G401.6 (cell line): ENCODE data around the gene ATOH7.
"Not testable (repeated sequence)": the region's sequence is repeated elsewhere in the genome, so short reads cannot be mapped to it uniquely, and the experiment has no call there.

Source experiments
- FAIRE-seq: peaks from 2 replicates; lab custom pipeline; 2012; peaks lifted over from hg19 to GRCh38; lab: Jason Lieb, UNC

ATOH7 gene

DNA sequence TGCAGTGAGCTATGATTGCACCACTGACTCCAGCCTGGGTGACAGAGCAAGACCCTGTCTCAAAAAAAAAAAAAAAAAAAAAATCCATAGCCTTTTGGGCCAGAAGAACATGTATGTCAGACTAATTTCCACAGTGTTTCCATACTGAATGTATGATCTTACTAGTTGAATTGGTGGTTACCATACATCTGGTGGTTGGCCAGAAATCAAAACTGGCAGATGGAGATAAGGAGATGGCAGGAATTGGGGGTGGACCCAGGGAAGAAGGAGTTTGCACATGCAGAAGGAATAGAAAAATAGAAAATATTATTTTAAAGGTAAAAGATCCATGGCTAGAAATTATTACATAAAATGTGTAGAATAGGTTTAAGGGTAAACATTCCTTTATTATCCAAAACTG lies 3.7 kb upstream of the ATOH7 start:
- no peak for FAIRE-seq

DNA sequence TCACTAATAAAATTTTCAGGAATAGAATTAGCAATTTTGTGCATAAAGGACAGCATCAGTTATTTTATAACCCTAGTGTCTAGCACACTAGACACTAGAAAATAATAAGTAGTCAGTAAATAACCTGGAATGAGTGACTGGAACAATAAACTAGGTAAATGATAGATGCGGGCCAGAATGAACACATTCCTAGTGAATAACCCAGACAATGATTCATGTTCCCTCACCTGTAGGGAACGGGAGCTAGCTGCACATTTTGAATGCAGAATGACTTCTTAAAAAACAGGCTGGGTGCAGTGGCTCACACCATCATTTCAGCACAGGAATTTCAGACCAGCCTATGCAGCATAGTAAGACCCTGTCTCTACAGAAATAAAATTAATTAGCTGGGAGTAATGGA lies 3.2 kb upstream of the ATOH7 start:
- no peak for FAIRE-seq

DNA sequence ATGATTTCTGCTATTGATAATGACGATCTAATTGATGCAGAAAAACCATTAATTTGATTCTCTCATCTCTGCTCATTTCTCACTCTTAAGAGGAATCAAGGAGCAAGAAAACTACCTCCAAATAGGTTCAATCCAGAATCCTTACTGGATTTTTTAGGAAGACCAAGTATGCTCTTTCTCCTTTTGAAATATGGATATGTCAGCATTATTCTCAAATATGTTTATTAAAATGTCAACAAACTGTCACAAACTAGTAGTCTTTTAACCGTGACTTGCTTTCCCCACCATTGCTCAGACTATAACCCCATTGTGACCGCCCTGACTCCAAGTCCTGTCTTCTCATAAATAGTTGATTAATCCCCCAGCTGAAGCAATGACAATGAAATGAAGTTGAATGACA lies 1.1 kb upstream of the ATOH7 start:
- no peak for FAIRE-seq

DNA sequence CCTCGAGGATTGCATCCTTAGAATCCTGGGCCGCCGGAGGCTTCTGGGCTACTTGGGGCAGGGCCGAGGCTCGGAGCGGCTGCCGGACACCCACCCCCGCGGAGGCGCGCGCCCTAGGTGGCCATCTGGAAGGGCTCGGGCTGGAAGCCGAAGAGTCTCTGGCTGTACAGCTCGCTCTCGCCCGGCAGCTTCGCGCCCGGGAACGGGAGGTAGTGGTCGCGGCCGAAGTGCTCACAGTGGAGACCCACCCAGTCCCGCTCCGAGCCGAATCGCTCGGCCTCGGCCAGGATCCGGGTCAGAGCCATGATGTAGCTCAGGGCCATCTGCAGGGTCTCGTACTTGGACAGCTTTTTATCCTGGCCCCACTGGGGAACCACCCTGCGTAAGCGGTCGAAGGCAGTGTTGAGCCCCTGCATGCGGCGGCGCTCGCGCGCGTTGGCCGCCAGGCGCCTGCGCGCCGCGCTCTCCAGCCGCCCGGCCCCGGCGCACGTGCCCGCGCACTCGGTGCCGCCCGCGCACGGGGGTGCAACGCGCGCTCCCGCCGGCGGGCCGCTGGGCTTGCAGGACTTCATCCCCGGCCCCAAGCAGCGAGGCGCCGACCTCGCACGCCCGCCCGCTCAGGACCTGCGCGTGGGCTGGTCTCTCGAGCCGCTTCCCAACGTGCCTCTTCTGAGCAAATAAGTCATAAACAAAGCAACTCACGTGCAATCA lies 652 bp downstream of the ATOH7 start:
- no peak for FAIRE-seq

DNA sequence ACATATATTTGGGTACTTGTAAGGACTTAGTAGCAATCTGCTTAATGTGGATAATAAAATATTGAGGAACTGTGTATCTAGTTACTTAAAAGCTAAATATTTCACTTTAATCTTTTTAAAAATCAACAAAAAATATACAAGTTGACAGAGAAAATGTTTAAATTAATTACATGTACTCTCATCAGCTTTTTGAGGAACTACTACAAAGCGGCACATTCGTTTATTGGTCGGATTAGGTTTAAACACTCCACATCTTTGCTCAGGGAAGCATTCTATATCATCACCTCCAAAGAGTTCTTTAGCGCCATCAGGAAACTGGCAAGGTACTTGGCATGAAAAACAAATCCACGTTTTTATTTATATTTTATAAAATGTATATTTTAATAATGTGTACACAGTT lies 1.6 kb downstream of the ATOH7 start:
- no peak for FAIRE-seq

DNA sequence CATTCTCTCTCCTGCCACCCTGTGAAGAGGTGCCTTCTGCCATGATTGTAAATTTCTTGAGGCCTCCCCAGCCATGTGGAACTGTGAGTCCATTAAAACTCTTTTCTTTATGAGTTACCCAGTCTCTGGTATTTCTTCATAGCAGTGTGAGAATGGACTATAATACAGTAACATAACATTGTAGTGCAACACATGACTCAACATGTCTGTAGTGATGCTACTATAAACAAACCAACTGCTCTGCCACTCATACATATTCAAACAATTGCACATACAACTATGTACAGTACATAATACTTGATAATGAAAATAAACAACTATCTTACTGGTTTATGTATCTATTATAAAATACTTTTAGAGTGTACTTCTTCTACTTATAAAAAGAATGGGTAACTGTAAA lies 7.1 kb downstream of the ATOH7 start:
- FAIRE-seq: no peak

DNA sequence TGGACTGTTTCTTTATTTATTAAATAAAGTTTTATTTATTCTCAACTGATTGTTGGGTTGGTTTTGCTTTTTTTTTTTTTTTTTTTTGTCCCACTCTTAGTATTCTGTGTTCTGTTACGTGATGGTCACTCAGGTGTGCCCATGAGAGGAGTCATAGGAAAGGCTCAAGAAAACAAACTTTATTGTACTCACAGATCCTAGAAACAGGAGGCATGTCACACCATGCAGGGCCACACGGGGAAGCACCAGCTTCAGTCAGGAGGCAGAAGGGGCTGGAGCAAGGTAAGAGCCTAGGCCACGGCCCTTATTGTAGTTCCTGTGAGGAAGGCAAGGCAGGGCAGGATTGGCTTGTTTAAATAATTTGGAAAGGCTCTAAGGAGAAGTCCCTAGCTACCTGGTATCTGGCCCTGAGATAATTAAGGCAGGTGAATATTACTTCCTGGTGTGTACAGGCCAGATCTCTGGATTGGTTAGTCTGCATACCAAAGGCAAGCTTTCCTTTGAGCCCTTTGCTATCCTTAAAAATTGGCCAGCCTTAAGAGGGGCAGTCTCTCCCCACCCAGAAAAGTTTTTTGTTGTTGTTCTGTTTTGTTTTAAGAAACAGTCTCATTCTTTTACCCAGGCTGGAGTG lies 8.3 kb downstream of the ATOH7 start:
- FAIRE-seq: no peak

DNA sequence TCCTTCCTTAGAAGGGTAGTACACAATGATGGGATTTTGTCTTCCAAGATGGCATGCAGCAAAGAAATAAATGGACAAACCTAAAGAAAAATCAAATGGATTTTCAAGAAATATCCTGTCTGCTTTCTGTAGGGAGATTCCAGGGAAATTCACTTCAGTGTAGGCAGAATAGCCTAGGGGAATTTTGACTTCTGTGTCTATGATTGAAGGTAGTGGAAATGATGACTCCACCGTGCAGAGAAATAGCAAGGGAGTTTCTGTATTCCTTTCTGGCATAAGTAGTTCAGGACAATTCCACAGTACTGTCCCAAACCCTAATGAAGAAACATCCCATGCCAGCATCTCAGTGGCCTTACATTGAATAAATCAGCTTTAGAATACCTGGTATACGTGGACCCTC lies 9.5 kb downstream of the ATOH7 start:
- no peak for FAIRE-seq

DNA sequence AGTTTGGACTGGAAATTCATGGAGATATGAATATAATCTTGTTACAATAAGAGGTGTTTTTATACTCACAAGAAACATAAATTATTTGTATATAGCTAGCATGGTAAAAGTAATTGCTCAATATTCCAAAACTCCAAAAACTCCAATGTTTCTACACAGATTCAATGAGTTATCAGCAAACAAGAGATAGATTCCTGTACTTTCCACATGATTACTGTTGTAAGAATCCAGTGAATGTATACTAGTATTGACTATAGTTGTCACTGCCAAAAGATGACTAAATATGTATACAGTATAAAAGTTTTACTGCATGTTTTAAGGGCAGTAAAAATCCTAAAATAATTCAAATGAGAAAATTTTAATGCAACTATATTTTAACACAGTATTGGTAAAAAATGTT lies 10.7 kb downstream of the ATOH7 start:
- FAIRE-seq: peak; percentile 19

DNA sequence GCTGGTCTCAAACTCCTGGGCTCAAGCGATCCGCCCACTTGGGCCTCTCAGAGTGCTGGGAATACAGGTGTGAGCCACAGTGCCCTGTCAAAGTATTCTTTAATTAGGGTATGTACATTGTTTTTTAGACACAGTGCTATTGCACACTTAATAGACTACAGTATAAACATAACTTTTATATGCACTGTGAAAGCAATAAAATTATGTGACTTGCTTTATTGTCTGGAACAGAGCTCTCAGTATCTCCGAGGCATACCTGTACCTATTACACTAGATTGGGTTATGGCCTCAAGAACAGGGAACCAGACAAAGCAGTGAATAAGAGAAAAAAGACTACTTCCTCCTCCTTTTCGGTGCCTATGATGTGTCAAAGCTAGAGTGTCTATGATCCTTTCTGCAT lies 13.1 kb downstream of the ATOH7 start:
- no peak for FAIRE-seq

DNA sequence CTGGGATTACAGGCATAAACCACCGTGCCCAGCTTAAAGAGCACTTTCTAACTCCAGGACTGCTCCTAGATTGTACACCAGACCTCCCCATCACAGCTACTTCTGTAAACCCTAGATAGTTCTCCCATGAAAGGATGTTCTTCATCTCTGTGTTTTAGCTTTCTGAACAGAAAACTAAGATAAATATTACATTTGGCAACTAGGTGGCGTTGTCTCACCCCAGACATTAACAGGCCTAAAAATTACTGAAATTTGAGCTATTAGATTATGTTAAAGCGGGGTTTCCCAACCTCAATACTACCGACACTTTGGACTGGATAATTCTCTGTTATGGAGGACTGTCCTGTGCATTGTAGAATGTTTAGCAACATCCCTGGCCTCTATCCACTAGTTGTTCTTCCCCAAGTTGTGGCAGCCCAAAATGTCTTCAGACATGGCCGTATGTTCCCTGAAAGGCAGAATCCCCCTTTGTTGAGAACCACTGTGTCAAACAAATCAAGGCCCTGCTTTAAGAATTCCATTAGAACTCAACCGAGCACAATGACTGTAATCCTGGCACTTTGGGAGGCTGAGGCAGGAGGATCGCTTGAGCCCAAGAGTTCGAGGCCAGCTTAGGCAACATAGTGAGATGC lies 19.1 kb downstream of the ATOH7 start:
- peak; percentile 94 for FAIRE-seq

DNA sequence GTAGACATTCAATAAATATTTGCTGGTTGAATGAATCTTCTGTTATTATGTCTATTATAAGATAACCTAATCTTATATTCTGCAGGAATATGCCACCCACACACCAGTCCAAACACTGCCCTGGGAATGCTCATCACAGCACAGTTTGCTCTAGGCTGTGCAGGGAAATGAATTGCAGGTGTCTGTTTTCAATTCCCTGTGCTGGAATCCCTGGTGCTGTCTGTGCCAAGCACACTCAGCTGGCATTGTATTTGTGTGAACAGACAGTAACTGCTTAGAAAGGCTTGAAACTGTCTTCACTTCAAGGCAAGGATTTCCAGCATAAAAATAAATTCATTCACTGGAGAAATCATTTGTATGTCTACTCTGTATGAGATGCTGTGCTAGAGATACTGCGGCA lies 20.2 kb downstream of the ATOH7 start:
- no peak for FAIRE-seq

DNA sequence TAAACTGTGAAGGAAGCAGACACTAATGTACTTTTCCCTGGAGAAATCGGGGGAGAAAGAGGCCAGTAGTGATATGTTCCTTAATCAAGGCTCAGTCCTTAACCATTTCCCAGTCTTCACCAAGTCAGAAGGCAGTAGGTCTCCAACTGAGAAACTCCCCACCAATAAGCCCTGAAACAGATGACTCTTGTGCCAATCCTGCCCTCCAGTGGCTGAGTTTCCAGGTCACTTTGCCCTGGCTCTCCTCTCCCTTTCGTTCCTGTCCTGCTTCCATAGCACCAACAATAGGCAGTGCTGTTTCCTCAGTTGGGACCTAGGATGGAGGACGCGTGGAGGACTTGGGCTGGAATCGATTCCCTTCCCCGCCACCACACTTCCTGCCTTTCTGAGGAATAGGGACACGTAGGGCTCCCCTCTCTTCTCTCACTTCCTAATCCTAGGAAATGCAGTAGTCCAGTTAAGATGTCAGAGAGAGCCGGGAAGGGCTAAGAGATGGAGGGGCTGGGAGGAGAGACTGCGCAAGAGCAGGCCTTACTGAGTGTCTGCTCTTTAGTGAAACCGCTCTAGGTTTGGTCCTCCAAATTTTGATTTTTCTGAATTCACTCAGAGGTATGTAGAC lies 23.4 kb downstream of the ATOH7 start:
- peak; percentile 94 for FAIRE-seq

DNA sequence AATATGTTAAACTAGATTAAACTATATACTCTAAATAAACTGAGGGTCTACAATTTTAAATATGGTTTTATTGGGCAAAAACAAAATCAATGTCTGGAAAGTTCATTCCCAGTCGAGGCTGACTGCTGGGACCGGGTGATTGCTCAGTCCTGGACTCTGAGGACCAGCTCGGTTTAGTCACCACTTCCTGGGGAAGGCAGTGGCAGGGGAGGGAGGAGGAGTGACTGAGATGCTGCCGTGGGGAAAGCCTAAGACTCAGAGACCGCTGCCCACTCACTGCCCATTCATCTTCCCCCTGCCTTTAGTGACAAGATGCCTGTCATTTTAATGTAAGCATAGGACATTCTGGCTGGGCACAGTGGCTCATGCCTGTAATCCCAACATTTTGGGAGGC lies 29.0 kb downstream of the ATOH7 start:
- FAIRE-seq: no peak

DNA sequence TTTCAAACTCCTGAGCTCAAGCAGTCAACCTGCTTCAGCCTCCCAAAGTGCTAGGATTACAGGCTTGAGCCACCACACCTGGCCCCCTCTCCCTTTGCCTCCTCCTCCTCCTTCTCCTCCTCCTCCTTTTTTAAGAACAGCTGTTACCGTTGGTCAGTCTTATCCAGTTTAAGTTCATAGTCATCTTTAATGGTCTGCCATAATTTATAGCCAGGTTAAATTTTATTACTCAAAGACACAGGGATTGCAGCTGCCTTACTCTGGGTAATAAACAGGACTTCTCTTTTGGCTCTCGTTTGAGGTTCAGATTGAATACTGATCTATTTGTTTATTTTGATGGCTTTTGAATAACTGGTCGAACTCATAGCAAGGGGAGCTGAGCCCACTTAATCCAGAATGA lies 35.2 kb downstream of the ATOH7 start:
- FAIRE-seq: no peak

DNA sequence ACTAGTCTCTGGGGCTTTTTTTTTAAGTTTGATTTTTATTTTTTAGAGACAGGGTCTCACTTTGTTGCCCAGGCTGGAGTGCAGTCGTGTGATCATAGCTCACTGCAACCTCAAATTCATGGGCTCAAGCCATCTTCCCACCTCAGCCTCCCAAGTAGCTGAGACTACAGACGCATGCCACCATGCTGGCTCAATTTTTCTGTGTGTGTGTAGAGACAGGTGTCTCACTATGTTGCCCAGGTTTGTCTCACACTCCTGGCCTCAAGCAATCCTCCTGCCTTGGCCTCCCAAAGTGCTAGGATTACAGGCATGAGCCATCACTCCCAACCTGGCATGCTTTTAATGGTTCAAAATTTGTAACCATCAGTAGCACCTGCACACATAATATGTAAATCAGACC lies 36.1 kb downstream of the ATOH7 start:
- FAIRE-seq: not testable (repeated sequence)

DNA sequence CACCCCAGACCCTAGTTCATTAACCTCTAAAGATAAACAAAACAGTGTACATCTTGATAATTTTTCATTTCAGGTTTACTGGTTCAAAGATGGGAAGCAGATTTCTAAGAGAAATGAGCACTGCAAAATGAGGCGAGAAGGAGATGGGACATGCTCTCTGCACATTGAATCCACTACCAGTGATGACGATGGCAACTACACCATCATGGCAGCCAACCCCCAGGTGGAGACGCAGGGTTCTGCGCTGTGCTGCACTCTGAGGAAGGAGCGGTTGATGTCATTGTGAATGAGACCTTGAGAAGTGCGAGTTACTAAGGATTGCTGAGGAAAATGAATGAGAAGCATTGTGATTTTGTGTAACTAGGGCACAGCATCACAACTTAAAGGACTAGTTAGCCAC lies 37.6 kb downstream of the ATOH7 start:
- no peak for FAIRE-seq

DNA sequence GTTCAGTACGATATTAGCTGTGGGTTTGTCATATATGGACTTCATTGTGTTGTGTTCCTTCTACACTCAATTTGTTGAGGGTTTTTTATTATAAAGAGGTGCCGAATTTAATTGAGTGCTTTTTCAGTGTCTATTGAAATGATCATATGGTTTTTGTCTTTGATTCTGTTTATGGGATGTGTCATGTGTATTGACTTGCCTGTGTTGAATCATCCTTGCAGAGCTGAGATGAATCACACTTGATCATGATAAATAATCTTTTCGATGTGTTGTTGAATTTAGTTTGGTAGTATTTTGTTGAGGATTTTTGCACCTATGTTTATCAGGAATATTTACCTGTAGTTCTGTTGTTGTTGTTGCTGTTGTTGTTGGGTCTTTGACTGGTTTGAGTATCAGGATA lies 39.8 kb downstream of the ATOH7 start:
- no peak for FAIRE-seq

DNA sequence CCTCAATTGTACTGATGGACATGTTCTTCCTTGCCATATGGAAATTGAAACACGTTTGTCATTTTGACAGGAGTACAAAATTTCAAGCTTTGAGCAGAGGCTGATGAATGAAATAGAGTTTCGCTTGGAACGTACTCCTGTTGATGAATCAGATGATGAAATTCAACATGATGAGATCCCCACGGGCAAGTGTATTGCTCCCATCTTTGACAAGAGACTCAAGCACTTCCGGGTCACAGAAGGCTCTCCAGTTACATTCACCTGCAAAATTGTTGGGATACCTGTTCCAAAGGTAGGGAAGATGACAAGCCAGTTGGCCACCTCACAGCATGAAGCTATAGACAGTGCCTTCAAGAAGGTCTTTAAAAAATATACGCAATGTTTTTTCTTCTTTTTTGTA lies 43.1 kb downstream of the ATOH7 start:
- FAIRE-seq: no peak

DNA sequence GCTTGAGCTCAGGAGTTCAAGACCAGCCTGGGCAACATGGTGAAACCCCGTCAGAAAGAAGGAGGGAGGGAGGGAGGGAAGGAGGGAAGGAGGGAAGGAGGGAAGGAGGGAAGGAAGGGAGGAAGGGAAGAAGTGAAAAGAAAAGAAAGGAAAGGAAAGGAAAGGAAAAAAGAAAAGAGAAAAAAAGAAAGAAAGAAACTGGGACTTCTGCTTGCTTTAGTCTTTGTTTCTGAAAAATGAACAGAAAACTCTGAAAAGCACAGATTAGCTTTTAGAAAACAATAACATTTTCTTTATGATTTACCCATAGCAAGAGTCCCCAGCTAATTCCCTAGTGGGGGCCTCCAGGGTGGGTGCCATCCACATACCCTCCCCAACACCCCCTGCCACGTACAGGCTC lies 46.8 kb downstream of the ATOH7 start:
- FAIRE-seq: no peak

DNA sequence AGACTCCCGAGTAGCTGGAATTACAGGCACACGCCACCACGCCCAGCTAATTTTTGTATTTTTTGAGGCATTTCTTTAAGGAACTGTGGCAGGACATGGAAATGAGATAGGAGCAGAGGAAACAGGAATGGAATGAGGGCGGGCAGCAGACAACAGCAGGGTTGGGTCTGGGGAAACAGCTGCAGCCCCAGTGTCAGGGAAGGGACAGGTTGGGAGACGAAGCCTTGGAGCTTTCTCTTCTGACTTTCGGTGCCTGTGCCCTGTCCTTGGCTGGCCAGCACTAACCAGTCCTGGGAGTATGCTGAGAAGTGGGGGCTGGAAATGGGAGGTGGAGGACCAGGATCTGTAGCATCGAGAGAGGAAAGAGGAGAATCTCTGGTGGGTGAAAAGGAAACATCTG lies 47.4 kb downstream of the ATOH7 start:
- FAIRE-seq: no peak
